MM.1S (cell line): ENCODE measurements around the gene RTRAF.

ENCODE experiments used
- DNase-seq: peaks from one replicate; pipeline ENCODE4 v3.0.0-alpha.2; 2015
- H2AFZ ChIP-seq: fragments of 300-600 bp; sonication (generic); 2 replicates; pipeline ENCODE4 v1.6.0; 2016; ENCODE audit warnings: antibody characterized with exemption, low read length
- H3F3A ChIP-seq: fragments of 300-600 bp; sonication (generic); 2 replicates; pipeline ENCODE4 v1.6.1; 2016; ENCODE audit warnings: mild to moderate bottlenecking, antibody characterized with exemption, low read length, moderate library complexity, mixed read lengths; ENCODE audit not compliant: insufficient read depth
- H3K27ac ChIP-seq: fragments of 300-600 bp; sonication (generic); 2 replicates; pipeline ENCODE4 v1.5.1; 2016; ENCODE audit warnings: mild to moderate bottlenecking, low read length
- H3K27me3 ChIP-seq: fragments of 300-600 bp; sonication (generic); replicated peaks from 2 replicates; pipeline ENCODE4 v1.6.0; 2016; ENCODE audit warnings: low read length; ENCODE audit not compliant: insufficient read depth
- H3K36me3 ChIP-seq: fragments of 300-600 bp; sonication (generic); replicated peaks from 2 replicates; pipeline ENCODE4 v1.6.1; 2016; ENCODE audit warnings: mild to moderate bottlenecking, low read length, mixed read lengths; ENCODE audit not compliant: insufficient read depth
- H3K4me1 ChIP-seq: fragments of 300-600 bp; sonication (generic); 2 replicates; pipeline ENCODE4 v1.6.1; 2016; ENCODE audit warnings: low read length, mixed read lengths
- H3K4me2 ChIP-seq: fragments of 300-600 bp; sonication (generic); 2 replicates; pipeline ENCODE4 v1.6.0; 2016; ENCODE audit warnings: low read depth, low read length
- H3K4me3 ChIP-seq: fragments of 300-600 bp; sonication (generic); 2 replicates; pipeline ENCODE4 v1.5.1; 2016; ENCODE audit warnings: low read length, mixed read lengths
- H3K79me2 ChIP-seq: fragments of 300-600 bp; sonication (generic); 2 replicates; pipeline ENCODE4 v1.6.1; 2016; ENCODE audit warnings: mixed run types, low read length, mixed read lengths
- H3K9ac ChIP-seq: fragments of 300-600 bp; sonication (generic); 2 replicates; pipeline ENCODE4 v1.6.1; 2016; ENCODE audit warnings: low read length, mixed read lengths
- H3K9me2 ChIP-seq: fragments of 300-600 bp; sonication (generic); replicated peaks from 2 replicates; pipeline ENCODE4 v1.6.1; 2016; ENCODE audit warnings: mild to moderate bottlenecking, low read length, mixed read lengths; ENCODE audit not compliant: insufficient read depth
- H3K9me3 ChIP-seq: fragments of 300-600 bp; sonication (generic); replicated peaks from 2 replicates; pipeline ENCODE4 v1.6.1; 2016; ENCODE audit warnings: mild to moderate bottlenecking, low read length, mixed read lengths; ENCODE audit not compliant: insufficient read depth
- H4K20me1 ChIP-seq: fragments of 300-600 bp; sonication (generic); 2 replicates; pipeline ENCODE4 v1.6.1; 2016; ENCODE audit warnings: mild to moderate bottlenecking, low read length, moderate library complexity, mixed read lengths; ENCODE audit not compliant: insufficient read depth
- CTCF ChIP-seq: fragments of 300-600 bp; sonication (generic); IDR thresholded peaks from 2 replicates; pipeline ENCODE4 v1.5.1; 2016; ENCODE audit warnings: antibody characterized with exemption, low read length, mixed read lengths
- EZH2 ChIP-seq: fragments of 300-600 bp; sonication (generic); optimal IDR thresholded peaks from 2 replicates; pipeline ENCODE3; 2017; ENCODE audit warnings: low read depth, mild to moderate bottlenecking, antibody characterized with exemption, low read length, mixed read lengths
- EZH2phosphoT487 ChIP-seq: fragments of 300-600 bp; sonication (generic); IDR thresholded peaks from 2 replicates; pipeline ENCODE4 v1.6.1; 2018; ENCODE audit warnings: antibody characterized with exemption, low read length

RTRAF gene

DNA sequence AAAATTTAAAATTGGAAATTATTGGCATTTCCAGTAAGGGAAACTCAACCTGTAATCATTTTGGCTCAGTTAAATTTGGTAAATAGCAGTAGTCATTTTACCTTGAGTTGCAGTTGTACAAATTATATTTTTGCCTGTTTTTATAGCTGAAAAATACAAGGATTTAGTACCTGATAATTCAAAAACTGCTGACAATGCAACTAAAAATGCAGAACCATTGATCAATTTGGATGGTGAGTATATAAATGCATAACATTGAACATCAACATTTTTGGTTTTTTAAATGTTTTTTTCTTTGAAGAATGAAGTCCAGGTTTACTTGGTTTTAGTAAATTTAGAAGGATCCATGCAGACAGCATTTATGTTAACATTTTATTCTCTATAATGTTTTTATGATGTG is 9.0 kb downstream of the RTRAF start:
- TF ChIP-seq EZH2phosphoT487: no peak
- TF ChIP-seq CTCF: no peak
- TF ChIP-seq EZH2: no peak
- Histone ChIP-seq H3F3A (no peaks in the 10 kb centered on the region), H3K79me2 (peaks cover 7% of the 10 kb centered on the region), H3K36me3 (no peaks in the 10 kb centered on the region; the same call in 1 of the 2 replicates), H3K9me2 (no peaks in the 10 kb centered on the region), H3K27ac (no peak overlapping the region), H3K4me2 (no peak overlapping the region), H3K9ac (no peak overlapping the region), H3K4me3 (no peak overlapping the region), H3K9me3 (no peaks in the 10 kb centered on the region), H2AFZ (no peak overlapping the region), H3K27me3 (no peaks in the 10 kb centered on the region), H3K4me1 (peaks cover 4% of the 10 kb centered on the region; the same call in 1 of the 2 replicates), H4K20me1 (no peaks in the 10 kb centered on the region)
- DNase-seq: no peak

GRCh38 chr14:51999084-51999483 is 9.7 kb downstream of the RTRAF start:
- Histone ChIP-seq H3K79me2 (peaks cover 7% of the 10 kb centered on the region), H4K20me1 (no peaks in the 10 kb centered on the region), H3K36me3 (no peaks in the 10 kb centered on the region; the same call in 1 of the 2 replicates), H2AFZ (no peak overlapping the region), H3K4me3 (no peak overlapping the region), H3K4me2 (no peak overlapping the region), H3F3A (no peaks in the 10 kb centered on the region), H3K9me3 (no peaks in the 10 kb centered on the region), H3K27ac (no peak overlapping the region), H3K9me2 (no peaks in the 10 kb centered on the region), H3K4me1 (peaks cover 12% of the 10 kb centered on the region), H3K9ac (no peak overlapping the region), H3K27me3 (no peaks in the 10 kb centered on the region)
- TF ChIP-seq EZH2 (no peak), EZH2phosphoT487 (no peak)
- no peak for DNase-seq

- Histone ChIP-seq H3F3A (no peaks in the 10 kb centered on the region), H3K9me3 (no peaks in the 10 kb centered on the region), H2AFZ (no peak overlapping the region), H3K4me2 (no peak overlapping the region), H3K36me3 (no peaks in the 10 kb centered on the region; the same call in 1 of the 2 replicates), H3K4me1 (peaks cover 15% of the 10 kb centered on the region), H3K27me3 (no peaks in the 10 kb centered on the region), H3K9ac (no peak overlapping the region), H3K4me3 (no peak overlapping the region), H3K79me2 (peaks cover 7% of the 10 kb centered on the region), H4K20me1 (no peaks in the 10 kb centered on the region), H3K27ac (no peak overlapping the region), H3K9me2 (no peaks in the 10 kb centered on the region)
- no peak for TF ChIP-seq EZH2phosphoT487
- no peak for TF ChIP-seq CTCF
- no peak for TF ChIP-seq EZH2
- no peak for DNase-seq
These were observed 10.8 kb downstream of the RTRAF start for GRCh38 chr14:52000019-52000582.

- Histone ChIP-seq H3K4me1 (peaks cover 15% of the 10 kb centered on the region), H3K27me3 (no peaks in the 10 kb centered on the region), H2AFZ (no peak overlapping the region), H3K27ac (no peak overlapping the region), H3F3A (no peaks in the 10 kb centered on the region), H3K4me2 (no peak overlapping the region), H3K36me3 (no peaks in the 10 kb centered on the region; the same call in 1 of the 2 replicates), H3K9me3 (no peaks in the 10 kb centered on the region), H3K79me2 (peaks cover 7% of the 10 kb centered on the region), H3K9ac (no peak overlapping the region), H3K4me3 (no peak overlapping the region), H3K9me2 (no peaks in the 10 kb centered on the region), H4K20me1 (no peaks in the 10 kb centered on the region)
- DNase-seq: no peak
- no peak for TF ChIP-seq EZH2
- TF ChIP-seq CTCF: no peak
- no peak for TF ChIP-seq EZH2phosphoT487
These were observed 11.3 kb downstream of the RTRAF start for GRCh38 chr14:52000696-52001095.
